Endodermal cell (in vitro differentiated cells): ENCODE data around the gene ASCC1. TPM values are rescaled to one million over a fixed set of nuclear protein-coding genes. Genes with fewer than 3 reads are reported as not detected.

Experiments
- DNase-seq: peaks from one replicate; pipeline ENCODE4 v3.0.0-alpha.2; 2017
- H3K27ac ChIP-seq: 2 replicates; pipeline ENCODE4 v1.5.1; 2013; ENCODE audit warnings: mild to moderate bottlenecking, low read depth, low read length, moderate library complexity
- H3K27me3 ChIP-seq: 2 replicates; pipeline ENCODE4 v1.6.1; 2013; ENCODE audit warnings: mild to moderate bottlenecking, low read length, moderate library complexity; ENCODE audit not compliant: insufficient read depth, control insufficient read depth, poor library complexity, severe bottlenecking
- H3K36me3 ChIP-seq: 2 replicates; pipeline ENCODE4 v1.7.0; 2013; ENCODE audit warnings: mild to moderate bottlenecking, low read length, moderate library complexity; ENCODE audit not compliant: control insufficient read depth, insufficient read depth
- H3K4me1 ChIP-seq: one replicate; pipeline ENCODE4 v1.7.0; 2013; ENCODE audit warnings: low read length; ENCODE audit not compliant: control insufficient read depth, insufficient read depth
- H3K4me3 ChIP-seq: 2 replicates; pipeline ENCODE4 v1.5.1; 2013; ENCODE audit warnings: mild to moderate bottlenecking, low read length, moderate library complexity
- H3K9ac ChIP-seq: 2 replicates; pipeline ENCODE4 v1.6.1; 2013; ENCODE audit warnings: mild to moderate bottlenecking, low read length, moderate library complexity; ENCODE audit not compliant: poor library complexity, severe bottlenecking; ENCODE audit errors: extremely low read depth
- H3K9me3 ChIP-seq: 2 replicates; pipeline ENCODE4 v1.6.1; 2013; ENCODE audit warnings: mild to moderate bottlenecking, low read length, moderate library complexity; ENCODE audit not compliant: control insufficient read depth
- H3K27ac Mint-ChIP-seq: 2 replicates; pipeline ENCODE4 v1.8.0; 2020; ENCODE audit warnings: mixed read lengths
- H3K27me3 Mint-ChIP-seq: 2 replicates; pipeline ENCODE4 v1.8.0; 2021; ENCODE audit warnings: mild to moderate bottlenecking, mixed read lengths; ENCODE audit not compliant: insufficient read depth
- H3K36me3 Mint-ChIP-seq: 2 replicates; pipeline ENCODE4 v1.8.0; 2020; ENCODE audit warnings: low read depth, mixed read lengths
- H3K4me1 Mint-ChIP-seq: 2 replicates; pipeline ENCODE4 v1.8.0; 2020; ENCODE audit warnings: mixed read lengths
- H3K4me3 Mint-ChIP-seq: 2 replicates; pipeline ENCODE4 v1.8.0; 2020; ENCODE audit warnings: mild to moderate bottlenecking, moderate library complexity, mixed read lengths
- H3K9me3 Mint-ChIP-seq: 2 replicates; pipeline ENCODE4 v1.8.0; 2020; ENCODE audit warnings: mild to moderate bottlenecking, mixed read lengths
- CTCF ChIP-seq: fragments of 200-600 bp; sonication (generic); conservative IDR thresholded peaks from 2 replicates; pipeline ENCODE4 v1.5.0; 2021; ENCODE audit warnings: antibody characterized with exemption, mild to moderate bottlenecking
- WGBS, 2 experiments: methylation state at CpG; one replicate each; pipeline versions ENCODE4 v1.1.5 to v1.1.7; 2013; ENCODE audit warnings: missing lambda C conversion rate in 2 of 2, mixed read lengths in 1 of 2; ENCODE audit not compliant: insufficient coverage in 1 of 2, insufficient read length in 1 of 2; 5-methylcytosine and 5-hydroxymethylcytosine counted together
- total RNA-seq, 2 donors: library from RNA; stranded (reverse); fragmentation: NEBNext Ultra II Directional in 1 of 2; extraction: Animal tissue kit (Norgen Biotek cat#: 25700) in 1 of 2; gene quantifications; 2 replicates in 1 of 2; 3 replicates in 1 of 2; pipeline ENCODE4 v1.2.1, GENCODE V29; 2021

ASCC1 gene
- total RNA-seq, 2 donors from 2014 or later = 29.2 to 34.0 TPM

GRCh38 chr10:72096115-72097000 is 119.7 kb downstream of the ASCC1 start:
- no peak overlapping the region for H3K4me3 ChIP-seq
- no peak overlapping the region for H3K27ac ChIP-seq
- no peak overlapping the region for H3K4me3 Mint-ChIP-seq
- H3K27ac Mint-ChIP-seq = no peak overlapping the region
- H3K4me1 Mint-ChIP-seq = peaks cover 7% of the 10 kb centered on the region
- no peak for TF ChIP-seq CTCF
- H3K4me1 ChIP-seq = no peaks in the 10 kb centered on the region
- H3K36me3 Mint-ChIP-seq = peaks cover 25% of the 10 kb centered on the region
- no peaks in the 10 kb centered on the region for H3K9me3 Mint-ChIP-seq
- no peak overlapping the region for H3K9ac ChIP-seq
- H3K9me3 ChIP-seq = no peaks in the 10 kb centered on the region
- peaks cover 20% of the 10 kb centered on the region for H3K36me3 ChIP-seq
- 80 to 89% methylated on average over 7 to 9 of the region's 9 CpGs for WGBS, 2 experiments
- DNase-seq = no peak
- H3K27me3 Mint-ChIP-seq = no peaks in the 10 kb centered on the region
- no peaks in the 10 kb centered on the region for H3K27me3 ChIP-seq

- no peak overlapping the region for H3K9ac ChIP-seq
- no peaks in the 10 kb centered on the region for H3K9me3 ChIP-seq
- peaks cover 18% of the 10 kb centered on the region for H3K36me3 Mint-ChIP-seq
- H3K27me3 Mint-ChIP-seq = no peaks in the 10 kb centered on the region
- no peak overlapping the region for H3K27ac Mint-ChIP-seq
- DNase-seq = no peak
- H3K4me1 ChIP-seq = no peaks in the 10 kb centered on the region
- no peak overlapping the region for H3K4me3 ChIP-seq
- TF ChIP-seq CTCF = no peak
- peaks cover 9% of the 10 kb centered on the region for H3K4me1 Mint-ChIP-seq
- WGBS, 2 experiments = 99 to 100% methylated on average over 3 to 4 of the region's 4 CpGs
- peaks cover 16% of the 10 kb centered on the region for H3K36me3 ChIP-seq
- H3K27ac ChIP-seq = no peak overlapping the region
- no peak overlapping the region for H3K4me3 Mint-ChIP-seq
- peaks cover 4% of the 10 kb centered on the region for H3K27me3 ChIP-seq
- no peaks in the 10 kb centered on the region for H3K9me3 Mint-ChIP-seq
Measured at GRCh38 chr10:72095195-72095594, 120.9 kb downstream of the ASCC1 start.

GRCh38 chr10:72094574-72094973 is 121.5 kb downstream of the ASCC1 start:
- Histone ChIP-seq H3K4me3 (no peak overlapping the region), H3K27ac (no peak overlapping the region), H3K9me3 (no peaks in the 10 kb centered on the region), H3K4me1 (peaks cover 3% of the 10 kb centered on the region), H3K36me3 (peaks cover 16% of the 10 kb centered on the region), H3K9ac (no peak overlapping the region), H3K27me3 (peaks cover 10% of the 10 kb centered on the region)
- no peak overlapping the region for H3K4me3 Mint-ChIP-seq
- no peak for DNase-seq
- no peak for TF ChIP-seq CTCF
- H3K4me1 Mint-ChIP-seq = peaks cover 15% of the 10 kb centered on the region
- 100% methylated on average over 2 of the region's 2 CpGs; no CpG with 5 or more reads in 1 of the 2 experiments for WGBS, 2 experiments
- H3K27ac Mint-ChIP-seq = no peak overlapping the region
- peaks cover 3% of the 10 kb centered on the region for H3K27me3 Mint-ChIP-seq
- peaks cover 18% of the 10 kb centered on the region for H3K36me3 Mint-ChIP-seq
- no peaks in the 10 kb centered on the region for H3K9me3 Mint-ChIP-seq
